Non-pigmented ciliary epithelial cell (primary cell): ENCODE results near the gene ZNF239.
"Not testable (repeated sequence)": the region's sequence is repeated elsewhere in the genome, so short reads cannot be mapped to it uniquely, and the experiment has no call there.

ENCODE experiments used
- DNase-seq: peaks from one replicate; pipeline ENCODE4 v3.0.0-alpha.2; 2010; ENCODE audit warnings: low read depth

Gene ZNF239

DNA sequence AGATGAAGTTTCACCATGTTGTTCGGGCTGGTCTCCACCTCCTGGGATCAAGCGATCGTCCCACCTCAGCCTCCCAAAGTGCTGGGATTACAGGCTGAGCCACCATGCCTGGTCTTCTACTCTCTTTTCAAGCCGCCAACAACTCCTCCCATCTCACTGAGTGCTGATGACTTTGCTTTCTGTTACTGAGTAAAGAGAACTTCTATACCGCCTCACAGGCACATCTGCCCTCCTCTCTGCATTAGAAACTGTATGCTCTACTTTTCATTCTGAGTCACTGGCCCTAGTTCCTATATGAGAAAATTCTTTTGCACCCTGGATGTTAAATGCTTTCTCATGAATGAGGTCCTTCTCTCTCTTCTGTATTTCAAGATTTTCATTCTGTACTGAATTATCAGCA is 2.2 kb upstream of the ZNF239 start:
- DNase-seq, result no peak

DNA sequence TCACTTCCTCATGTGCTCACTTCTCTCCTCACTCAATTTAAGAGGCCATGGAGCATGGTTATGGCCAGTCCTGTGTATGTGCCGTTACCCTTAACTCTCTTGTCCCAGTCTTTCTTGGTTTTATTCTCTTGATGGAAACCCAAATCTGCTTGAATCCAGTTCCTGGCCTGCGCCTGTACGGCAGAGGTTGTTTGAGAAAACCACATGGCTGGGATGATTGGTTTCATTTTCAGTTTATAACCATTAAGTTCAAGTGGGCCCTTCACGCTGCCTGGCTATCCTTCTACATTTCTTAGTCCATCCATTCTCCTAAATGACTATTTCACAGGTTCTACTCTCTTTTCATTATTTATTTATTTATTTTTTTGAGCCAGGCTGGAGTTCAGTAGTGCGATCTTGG is 1.6 kb upstream of the ZNF239 start:
- DNase-seq, result no peak

DNA sequence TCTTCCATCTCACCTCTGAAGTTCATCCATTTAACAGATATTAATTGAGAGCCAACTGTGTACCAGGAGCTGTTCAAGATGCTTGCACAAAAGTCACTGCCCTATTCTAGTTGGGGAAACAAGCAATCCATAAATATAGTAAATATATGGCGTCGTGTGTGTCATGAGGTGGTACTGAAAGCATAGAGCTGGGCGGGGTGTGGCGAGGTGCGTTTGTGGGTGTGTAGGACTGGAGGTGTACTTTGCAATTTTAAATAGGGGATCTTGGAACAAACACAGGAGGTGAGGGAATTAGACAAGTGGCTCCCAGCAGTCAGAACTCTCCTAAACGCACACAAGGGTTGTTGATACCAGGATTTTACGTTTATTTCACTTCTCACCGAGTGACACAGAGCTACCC is 490 bp upstream of the ZNF239 start:
- no peak for DNase-seq

DNA sequence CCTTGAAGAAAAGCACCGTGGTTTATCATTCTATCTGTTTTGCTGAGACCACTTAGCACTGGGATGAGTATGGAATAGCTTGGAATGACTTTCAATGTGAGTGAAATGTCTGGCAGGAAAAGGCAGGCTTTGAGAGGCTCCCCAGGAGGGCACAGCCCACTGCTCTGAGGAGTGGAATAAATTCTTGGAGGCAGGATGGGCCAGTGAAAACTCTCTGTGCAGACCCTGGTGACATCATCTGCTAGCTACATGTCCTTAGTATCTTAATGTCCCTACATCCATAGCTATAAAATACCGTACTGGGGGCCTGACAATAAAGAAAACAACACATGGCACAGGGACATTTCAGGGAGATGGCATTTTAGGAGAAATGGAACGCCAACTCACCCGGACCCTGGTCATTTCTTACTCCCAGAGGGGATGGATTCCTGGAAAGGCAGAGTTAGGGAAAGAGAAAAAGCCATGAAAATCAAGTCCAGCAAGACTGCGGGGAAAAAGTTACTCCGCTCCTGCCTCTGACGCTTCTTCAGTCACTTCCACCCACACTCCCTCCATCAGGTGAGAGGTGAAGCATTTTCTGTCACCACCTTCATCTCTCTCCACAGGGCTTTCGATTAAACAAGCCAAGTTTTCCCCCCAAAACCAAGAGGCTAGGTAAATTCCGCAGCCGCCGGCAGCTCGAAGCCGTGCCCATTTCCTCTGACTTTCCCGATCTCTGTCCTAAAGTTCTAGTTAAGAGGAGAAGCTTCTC is 991 bp downstream of the ZNF239 start:
- no peak for DNase-seq

DNA sequence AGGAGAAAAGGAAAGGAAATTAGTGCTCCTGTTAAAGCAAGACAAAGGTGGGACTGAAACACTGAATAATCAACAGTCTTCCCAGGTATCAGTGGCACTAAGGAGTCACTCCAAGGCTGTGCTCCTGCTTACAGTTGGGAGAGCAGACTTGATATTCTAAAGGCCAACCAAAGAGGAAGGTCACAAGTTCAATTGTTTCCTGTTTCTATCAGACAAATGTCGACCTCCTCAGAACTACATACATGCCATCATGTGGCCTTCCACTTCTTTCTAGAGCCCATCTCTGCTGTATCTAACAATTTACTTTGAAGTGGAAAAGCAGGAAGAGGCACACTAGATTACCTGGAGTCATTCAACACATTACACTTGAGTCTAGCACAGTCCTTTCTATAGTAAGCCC is 3.4 kb downstream of the ZNF239 start:
- no peak for DNase-seq

DNA sequence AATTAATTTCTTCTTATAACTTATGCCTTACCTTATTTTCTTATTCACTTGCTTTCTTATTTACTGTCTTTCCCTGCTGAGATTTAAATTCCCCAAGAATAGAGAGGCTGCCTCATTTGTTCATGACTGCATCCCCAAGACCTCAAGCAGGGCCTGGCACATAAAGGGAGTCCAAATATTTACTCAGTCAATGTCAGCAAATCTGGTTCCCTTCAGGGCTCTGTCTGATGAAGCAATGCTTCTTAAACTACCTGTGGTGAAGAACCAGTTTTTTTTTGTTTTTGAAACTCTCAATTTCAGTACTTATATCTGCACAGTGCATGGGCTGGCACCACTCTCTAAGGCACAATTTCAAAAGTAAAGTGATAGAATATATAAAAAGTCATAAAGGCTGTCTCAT is 4.7 kb downstream of the ZNF239 start:
- DNase-seq, result no peak

DNA sequence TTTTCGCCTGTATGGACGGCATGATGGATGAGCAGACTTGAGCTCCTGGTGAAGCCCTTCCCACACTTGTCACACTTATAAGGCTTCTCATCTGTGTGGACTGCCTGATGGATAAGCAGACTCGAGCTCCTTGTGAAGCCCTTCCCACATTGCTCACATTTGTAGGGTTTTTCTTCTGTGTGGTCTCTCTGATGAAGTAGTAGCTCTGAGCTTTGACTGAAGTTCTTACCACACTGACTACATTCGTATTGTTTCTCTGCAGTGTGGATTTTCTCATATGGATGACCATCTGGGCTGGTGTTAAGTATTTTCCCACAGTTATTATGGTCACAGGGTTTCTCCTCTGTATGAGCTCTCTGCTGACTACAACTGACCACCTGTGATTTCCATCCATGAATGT is 17.2 kb downstream of the ZNF239 start:
- no peak for DNase-seq

DNA sequence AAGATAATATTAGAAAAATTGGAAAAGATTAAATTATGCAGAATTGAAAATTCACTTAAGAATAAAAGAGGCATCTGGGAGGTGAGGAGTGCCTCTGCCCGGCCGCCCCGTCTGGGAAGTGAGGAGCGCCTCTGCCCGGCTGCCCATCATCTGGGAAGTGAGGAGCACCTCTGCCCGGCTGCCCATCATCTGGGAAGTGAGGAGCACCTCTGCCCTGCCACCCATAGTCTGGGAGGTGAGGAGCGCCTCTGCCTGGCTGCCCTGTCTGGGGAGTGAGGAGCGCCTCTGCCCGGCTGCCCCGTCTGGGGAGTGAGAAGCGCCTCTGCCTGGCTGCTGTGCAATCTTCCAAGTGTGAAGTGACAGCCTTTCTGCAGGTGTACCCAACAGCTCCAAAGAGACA is 30.7 kb downstream of the ZNF239 start:
- DNase-seq, result not testable (repeated sequence)

DNA sequence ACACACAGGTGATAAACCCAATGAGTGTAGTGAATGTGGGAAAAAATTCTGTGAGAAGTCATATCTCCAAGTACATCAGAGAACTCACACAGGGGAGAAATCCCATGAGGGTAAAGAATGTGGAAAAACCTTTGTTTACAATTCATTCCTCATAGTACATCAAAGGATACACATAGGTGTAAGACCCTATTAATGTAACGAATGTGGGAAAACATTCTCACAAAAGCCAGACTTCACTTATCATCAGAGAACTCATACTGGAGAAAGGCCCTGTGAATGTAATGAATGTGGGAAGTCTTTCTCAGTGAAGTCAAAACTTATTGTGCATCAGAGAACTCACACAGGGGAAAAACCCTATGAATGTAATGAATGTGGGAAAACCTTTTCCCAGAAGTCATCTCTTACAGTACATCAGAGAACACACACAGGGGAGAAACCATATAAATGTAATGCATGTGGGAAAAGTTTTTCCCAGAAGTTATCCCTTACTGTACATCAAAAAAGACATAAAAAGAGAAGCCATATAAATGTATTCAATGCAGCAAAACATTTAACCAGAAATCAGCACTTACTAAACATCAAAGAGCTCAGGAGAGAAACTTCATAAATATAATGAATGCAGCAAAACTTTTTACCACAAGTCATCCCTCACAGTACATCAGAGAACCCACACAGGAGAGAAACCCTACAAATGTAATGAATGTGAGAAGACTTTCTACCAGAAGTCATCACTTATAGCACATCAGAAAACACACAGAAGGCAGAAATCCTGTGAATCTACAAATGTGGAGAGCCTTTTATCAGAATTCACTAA is 49.8 kb downstream of the ZNF239 start:
- DNase-seq, result no peak
